Middle frontal gyrus (tissue), 1 donor: ENCODE results near the gene PCDHA3.
"Not testable (repeated sequence)": the region's sequence is repeated elsewhere in the genome, so short reads cannot be mapped to it uniquely, and the experiment has no call there.

Experiments
- DNase-seq: peaks from one replicate; pipeline ENCODE4 v3.0.0-alpha.2; 2015; ENCODE audit warnings: low spot score; ENCODE audit errors: extremely low spot score

PCDHA3 gene

DNA sequence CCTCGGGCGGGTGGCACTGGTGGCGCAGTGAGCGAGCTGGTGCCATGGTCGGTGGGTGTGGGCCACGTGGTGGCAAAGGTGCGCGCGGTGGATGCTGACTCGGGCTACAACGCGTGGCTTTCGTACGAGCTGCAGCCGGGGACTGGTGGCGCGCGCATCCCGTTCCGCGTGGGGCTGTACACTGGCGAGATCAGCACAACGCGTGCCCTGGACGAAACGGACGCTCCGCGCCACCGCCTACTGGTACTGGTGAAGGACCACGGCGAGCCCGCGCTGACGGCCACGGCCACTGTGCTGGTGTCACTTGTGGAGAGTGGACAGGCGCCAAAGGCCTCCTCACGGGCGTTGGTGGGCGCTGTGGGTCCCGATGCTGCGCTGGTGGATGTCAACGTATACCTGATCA lies 8.0 kb downstream of the PCDHA3 start:
- no peak for DNase-seq

DNA sequence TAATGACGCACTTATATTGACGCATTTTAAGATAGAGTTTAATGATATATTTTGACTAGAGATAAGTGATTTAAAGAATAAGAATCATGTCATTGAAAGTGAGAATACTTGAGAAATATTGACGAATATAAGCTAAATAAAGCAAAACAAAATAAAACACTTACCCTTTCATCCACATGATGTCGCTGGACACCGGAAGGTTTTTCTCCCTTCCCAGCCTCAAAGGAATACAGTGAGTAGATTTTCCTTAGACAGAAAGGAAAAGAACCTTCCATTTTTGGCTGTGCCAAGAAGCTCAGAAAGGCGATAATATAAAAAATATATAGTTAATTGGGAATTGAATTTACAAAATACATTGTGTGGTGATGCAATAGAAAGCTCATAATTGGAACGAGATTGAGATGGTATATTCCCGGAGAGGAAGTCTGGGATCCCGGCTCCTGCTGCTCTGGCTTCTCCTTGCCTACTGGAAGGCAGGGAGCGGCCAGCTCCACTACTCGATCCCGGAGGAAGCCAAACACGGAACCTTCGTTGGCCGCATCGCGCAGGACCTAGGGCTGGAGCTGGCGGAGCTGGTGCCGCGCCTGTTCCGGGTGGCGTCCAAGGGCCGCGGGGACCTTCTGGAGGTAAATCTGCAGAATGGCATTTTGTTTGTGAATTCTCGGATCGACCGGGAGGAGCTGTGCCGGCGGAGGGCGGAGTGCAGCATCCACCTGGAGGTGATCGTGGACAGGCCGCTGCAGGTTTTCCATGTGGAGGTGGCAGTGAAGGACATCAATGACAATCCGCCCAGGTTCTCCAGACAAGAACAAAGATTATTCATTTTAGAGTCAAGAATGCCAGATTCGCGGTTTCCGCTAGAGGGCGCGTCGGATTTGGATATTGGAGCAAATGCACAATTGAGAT lies 20.8 kb downstream of the PCDHA3 start, which contains the start of gene PCDHA5:
Gene PCDHA5, plus strand, starts transcription at position 239 of the 906 bp plus-strand sequence.
- DNase-seq, result no peak

DNA sequence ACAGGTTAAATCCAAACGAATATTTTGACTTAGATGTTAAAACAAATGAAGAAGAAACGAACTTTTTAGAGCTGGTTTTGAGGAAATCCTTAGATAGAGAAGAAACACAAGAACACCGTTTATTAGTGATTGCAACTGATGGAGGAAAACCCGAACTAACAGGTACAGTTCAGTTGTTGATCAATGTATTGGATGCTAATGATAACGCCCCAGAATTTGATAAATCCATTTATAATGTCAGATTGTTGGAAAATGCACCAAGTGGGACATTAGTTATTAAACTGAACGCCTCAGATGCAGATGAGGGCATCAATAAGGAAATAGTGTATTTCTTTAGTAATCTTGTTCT lies 21.4 kb downstream of the PCDHA3 start:
- no peak for DNase-seq

DNA sequence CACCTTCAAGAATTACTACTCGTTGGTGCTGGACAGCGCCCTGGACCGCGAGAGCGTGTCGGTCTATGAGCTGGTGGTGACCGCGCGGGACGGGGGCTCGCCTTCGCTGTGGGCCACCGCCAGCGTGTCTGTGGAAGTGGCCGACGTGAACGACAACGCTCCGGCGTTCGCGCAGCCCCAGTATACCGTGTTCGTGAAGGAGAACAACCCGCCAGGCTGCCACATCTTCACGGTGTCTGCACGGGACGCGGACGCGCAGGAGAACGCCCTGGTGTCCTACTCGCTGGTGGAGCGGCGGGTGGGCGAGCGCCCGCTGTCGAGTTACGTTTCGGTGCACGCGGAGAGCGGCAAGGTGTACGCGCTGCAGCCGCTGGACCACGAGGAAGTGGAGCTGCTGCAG lies 22.1 kb downstream of the PCDHA3 start:
- not testable (repeated sequence) for DNase-seq

DNA sequence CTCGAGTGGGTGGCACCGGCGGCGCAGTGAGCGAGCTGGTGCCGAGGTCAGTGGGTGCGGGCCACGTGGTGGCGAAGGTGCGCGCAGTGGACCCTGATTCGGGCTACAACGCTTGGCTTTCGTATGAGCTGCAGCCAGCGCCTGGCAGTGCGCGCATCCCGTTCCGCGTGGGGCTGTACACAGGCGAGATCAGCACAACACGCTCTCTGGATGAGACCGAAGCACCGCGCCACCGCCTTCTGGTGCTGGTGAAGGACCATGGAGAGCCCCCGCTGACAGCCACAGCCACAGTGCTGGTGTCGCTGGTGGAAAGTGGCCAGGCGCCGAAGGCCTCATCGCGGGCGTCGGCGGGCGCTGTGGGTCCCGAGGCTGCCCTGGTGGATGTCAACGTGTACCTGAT lies 22.6 kb downstream of the PCDHA3 start:
- DNase-seq, result no peak

DNA sequence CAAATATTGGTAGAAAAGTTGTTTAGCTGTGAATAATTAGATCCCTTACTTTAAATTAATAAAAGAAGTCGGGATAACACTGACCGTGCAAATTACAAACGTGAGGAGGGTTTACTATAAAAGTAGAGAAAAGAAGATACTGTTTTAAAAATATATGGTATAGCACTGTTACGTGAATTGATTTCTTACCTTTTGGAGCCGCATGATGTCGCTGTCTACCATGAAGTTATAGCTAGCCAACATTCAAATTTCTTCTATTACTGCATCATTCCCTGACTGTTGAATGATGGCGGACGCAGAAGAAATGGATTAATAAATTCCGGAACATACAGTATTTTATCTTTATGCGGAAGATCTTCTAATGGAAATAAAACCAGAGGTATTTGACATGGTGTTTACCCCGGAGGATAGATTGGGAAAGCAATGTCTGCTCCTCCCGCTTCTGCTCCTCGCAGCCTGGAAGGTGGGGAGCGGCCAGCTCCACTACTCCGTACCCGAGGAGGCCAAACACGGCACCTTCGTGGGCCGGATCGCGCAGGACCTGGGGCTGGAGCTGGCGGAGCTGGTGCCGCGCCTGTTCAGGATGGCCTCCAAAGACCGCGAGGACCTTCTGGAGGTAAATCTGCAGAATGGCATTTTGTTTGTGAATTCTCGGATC lies 27.0 kb downstream of the PCDHA3 start, which contains the start of gene PCDHA6:
Gene PCDHA6, plus strand, starts transcription at position 257 of the 658 bp plus-strand sequence. Its CDS starts 132 bp downstream, at position 389.
- DNase-seq, result no peak

DNA sequence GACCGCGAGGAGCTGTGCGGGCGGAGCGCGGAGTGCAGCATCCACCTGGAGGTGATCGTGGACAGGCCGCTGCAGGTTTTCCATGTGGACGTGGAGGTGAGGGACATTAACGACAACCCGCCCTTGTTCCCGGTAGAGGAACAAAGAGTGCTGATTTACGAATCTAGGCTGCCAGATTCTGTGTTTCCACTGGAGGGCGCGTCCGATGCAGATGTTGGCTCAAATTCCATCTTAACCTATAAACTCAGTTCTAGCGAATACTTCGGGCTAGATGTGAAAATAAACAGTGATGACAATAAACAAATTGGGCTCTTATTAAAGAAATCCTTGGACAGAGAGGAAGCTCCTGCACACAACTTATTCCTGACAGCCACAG lies 27.5 kb downstream of the PCDHA3 start:
- no peak for DNase-seq

DNA sequence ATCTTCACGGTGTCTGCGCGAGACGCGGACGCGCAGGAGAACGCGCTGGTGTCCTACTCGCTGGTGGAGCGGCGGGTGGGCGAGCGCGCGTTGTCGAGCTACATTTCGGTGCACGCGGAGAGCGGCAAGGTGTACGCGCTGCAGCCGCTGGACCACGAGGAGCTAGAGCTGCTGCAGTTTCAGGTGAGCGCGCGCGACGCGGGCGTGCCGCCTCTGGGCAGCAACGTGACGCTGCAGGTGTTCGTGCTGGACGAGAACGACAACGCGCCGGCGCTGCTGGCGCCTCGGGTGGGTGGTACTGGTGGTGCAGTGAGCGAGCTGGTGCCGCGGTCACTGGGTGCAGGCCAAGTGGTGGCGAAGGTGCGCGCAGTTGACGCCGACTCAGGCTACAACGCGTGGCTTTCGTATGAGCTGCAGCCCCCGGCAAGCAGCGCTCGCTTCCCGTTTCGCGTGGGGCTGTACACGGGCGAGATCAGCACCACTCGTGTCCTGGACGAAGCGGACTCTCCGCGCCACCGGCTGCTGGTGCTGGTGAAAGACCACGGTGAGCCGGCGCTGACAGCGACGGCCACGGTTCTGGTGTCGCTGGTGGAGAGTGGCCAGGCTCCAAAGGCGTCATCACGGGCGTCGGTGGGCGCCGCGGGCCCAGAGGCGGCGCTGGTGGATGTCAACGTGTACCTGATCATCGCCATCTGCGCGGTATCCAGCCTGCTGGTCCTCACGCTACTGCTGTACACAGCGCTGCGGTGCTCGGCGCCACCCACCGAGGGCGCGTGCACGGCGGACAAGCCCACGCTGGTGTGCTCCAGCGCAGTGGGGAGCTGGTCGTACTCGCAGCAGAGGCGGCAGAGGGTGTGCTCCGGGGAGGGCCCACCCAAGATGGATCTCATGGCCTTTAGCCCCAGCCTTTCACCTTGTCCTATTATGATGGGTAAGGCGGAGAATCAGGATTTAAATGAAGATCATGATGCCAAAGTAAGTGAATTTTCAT lies 28.9 kb downstream of the PCDHA3 start:
- not testable (repeated sequence) for DNase-seq

DNA sequence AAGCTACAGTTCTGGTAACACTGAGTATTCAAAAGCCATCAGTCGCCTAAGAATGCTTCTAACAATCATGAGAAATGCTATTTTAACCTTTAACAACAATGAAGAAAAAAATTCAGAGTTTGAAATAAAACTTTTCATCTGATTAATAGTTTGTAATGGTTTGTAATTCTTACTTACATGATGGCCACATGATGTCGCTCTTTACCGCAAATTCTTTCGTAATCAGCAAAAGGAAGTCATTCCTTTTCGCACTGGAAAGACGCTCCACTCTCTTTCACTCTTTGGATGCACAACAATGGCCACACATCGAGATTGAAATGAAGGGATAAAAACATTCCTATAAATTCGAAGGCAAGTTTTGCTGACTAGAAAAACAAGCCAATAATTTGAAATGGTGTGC lies 33.1 kb downstream of the PCDHA3 start, which contains the start of gene PCDHA7:
Gene PCDHA7, plus strand, starts transcription at position 277 of the 400 bp plus-strand sequence. Its CDS starts 115 bp downstream, at position 392.
- no peak for DNase-seq

DNA sequence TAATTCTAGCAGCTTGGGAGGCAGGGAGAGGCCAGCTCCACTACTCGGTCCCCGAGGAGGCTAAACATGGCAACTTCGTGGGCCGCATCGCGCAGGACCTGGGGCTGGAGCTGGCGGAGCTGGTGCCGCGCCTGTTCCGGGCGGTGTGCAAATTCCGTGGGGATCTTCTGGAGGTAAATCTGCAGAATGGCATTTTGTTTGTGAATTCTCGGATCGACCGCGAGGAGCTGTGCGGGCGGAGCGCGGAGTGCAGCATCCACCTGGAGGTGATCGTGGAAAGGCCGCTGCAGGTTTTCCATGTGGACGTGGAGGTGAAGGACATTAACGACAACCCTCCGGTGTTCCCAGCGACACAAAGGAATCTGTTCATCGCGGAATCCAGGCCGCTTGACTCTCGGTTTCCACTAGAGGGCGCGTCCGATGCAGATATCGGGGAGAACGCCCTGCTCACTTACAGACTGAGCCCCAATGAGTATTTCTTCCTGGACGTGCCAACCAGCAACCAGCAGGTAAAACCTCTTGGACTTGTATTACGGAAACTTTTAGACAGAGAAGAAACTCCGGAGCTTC lies 33.7 kb downstream of the PCDHA3 start:
- not testable (repeated sequence) for DNase-seq

DNA sequence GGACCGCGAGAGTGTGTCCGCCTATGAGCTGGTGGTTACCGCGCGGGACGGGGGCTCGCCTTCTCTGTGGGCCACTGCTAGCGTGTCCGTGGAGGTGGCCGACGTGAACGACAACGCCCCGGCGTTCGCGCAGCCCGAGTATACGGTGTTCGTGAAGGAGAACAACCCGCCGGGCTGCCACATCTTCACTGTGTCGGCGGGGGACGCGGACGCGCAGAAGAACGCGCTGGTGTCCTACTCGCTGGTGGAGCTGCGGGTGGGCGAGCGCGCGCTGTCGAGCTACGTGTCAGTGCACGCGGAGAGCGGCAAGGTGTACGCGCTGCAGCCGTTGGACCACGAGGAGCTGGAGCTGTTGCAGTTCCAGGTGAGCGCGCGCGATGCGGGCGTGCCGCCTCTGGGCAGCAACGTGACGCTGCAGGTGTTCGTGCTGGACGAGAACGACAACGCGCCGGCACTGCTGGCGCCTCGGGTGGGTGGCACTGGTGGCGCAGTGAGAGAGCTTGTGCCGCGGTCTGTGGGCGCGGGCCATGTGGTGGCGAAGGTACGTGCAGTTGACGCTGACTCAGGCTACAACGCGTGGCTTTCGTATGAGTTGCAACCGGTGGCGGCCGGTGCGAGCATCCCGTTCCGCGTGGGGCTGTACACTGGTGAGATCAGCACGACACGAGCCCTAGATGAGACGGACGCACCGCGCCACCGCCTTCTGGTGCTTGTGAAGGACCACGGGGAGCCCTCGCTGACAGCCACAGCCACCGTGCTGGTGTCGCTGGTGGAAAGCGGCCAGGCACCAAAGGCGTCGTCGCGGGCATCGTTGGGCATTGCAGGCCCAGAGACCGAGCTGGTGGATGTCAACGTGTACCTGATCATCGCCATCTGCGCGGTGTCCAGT lies 35.0 kb downstream of the PCDHA3 start:
- no peak for DNase-seq

DNA sequence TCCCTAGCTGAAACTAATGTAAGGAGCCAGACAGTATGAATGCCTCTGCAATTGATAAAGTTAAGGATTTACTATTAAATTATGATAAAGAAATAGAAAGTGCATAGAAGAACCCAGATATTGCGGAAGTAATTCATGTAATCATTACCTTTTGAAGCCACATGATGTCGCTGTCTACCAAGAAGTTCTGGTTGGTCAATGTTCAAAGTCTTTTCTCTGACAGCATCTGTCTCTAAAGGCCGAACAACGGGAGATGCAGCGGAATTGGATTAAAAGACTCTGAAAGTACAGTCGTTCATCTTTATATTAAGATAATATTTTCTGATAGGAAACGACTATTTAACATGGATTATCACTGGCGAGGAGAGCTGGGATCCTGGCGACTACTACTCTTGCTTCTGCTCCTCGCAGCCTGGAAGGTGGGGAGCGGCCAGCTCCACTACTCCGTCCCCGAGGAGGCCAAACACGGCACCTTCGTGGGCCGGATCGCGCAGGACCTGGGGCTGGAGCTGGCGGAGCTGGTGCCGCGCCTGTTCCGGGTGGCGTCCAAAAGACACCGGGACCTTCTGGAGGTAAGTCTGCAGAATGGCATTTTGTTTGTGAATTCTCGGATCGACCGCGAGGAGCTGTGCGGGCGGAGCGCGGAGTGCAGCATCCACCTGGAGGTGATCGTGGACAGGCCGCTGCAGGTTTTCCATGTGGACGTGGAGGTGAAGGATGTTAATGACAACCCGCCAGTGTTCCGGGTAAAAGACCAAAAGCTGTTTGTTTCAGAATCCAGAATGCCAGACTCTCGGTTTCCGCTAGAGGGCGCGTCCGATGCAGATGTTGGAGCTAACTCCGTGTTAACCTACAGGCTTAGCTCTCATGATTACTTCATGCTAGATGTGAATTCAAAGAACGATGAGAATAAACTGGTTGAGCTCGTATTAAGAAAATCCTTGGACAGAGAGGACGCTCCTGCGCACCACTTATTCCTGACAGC lies 40.4 kb downstream of the PCDHA3 start, which contains the start of gene PCDHA8:
Gene PCDHA8, plus strand, starts transcription at position 210 of the 985 bp plus-strand sequence. Its CDS starts 135 bp downstream, at position 345.
- DNase-seq, result no peak

DNA sequence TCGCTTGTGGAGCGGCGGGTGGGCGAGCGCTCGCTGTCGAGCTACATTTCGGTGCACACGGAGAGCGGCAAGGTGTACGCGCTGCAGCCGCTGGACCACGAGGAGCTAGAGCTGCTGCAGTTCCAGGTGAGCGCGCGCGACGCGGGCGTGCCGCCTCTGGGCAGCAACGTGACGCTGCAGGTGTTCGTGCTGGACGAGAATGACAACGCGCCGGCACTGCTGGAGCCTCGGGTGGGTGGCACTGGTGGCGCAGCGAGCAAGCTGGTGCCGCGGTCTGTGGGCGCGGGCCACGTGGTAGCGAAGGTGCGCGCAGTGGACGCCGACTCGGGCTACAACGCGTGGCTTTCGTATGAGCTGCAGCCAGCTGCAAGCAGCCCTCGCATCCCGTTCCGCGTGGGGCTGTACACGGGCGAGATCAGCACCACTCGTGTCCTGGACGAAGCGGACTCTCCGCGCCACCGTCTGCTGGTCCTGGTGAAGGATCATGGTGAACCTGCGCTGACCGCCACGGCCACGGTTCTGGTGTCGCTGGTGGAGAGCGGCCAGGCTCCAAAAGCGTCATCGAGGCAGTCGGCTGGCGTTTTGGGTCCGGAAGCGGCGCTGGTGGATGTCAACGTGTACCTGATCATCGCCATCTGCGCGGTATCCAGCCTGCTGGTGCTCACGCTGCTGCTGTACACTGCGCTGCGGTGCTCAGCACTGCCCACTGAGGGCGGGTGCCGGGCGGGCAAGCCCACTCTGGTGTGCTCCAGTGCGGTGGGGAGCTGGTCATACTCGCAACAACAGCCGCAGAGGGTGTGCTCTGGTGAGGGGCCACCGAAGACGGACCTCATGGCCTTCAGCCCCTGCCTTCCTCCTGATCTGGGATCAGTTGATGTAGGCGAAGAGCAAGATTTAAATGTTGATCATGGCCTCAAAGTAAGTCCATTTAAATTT lies 42.2 kb downstream of the PCDHA3 start:
- DNase-seq, result no peak

DNA sequence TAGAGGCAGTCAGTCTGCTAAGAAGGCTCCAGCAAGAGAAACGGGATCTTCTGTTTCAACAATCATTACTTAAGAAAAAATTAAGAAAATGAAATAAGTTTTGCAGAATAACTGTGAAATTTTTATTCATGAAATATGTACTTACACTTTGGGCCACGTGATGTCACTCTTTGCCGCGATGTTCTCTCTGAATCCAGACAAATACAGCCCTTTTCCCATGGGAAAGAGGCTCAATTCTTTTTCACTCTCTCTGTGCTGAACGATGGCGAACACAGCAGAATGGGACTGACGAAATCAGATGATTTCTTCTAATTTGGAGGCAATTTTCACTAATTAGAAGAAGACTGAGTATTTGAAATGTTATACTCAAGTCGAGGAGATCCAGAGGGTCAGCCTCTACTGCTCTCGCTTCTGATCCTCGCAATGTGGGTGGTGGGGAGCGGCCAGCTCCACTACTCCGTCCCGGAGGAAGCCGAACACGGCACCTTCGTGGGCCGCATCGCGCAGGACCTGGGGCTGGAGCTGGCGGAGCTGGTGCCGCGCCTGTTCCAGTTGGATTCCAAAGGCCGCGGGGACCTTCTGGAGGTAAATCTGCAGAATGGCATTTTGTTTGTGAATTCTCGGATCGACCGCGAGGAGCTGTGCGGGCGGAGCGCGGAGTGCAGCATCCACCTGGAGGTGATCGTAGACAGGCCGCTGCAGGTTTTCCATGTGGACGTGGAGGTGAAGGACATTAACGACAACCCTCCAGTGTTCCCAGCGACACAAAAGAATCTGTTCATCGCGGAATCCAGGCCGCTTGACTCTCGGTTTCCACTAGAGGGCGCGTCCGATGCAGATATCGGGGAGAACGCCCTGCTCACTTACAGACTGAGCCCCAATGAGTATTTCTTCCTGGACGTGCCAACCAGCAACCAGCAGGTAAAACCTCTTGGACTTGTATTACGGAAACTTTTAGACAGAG lies 47.6 kb downstream of the PCDHA3 start, which contains the start of gene PCDHA9:
Gene PCDHA9, plus strand, starts transcription at position 244 of the 964 bp plus-strand sequence. Its CDS starts 114 bp downstream, at position 358.
- not testable (repeated sequence) for DNase-seq

DNA sequence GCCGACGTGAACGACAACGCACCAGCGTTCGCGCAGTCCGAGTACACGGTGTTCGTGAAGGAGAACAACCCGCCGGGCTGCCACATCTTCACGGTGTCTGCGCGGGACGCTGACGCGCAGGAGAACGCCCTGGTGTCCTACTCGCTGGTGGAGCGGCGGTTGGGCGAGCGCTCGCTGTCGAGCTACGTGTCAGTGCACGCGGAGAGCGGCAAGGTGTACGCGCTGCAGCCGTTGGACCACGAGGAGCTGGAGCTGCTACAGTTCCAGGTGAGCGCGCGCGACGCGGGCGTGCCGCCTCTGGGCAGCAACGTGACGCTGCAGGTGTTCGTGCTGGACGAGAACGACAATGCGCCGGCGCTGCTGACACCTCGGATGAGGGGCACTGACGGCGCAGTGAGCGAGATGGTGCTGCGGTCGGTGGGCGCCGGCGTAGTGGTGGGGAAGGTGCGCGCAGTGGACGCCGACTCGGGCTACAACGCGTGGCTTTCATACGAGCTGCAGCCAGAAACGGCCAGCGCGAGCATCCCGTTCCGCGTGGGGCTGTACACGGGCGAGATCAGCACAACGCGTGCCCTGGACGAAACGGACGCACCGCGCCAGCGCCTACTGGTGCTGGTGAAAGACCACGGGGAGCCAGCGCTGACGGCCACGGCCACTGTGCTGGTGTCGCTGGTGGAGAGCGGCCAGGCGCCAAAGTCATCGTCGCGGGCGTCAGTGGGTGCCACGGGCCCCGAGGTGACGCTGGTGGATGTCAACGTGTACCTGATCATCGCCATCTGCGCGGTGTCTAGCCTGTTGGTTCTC lies 49.2 kb downstream of the PCDHA3 start:
- DNase-seq, result not testable (repeated sequence)
